ENCODE measurements around the gene SLC2A13.

GRCh38 chr12:40137252-40137651, 31.4 kb upstream of the SLC2A13 start:
- TF ChIP-seq SMAD1 (IDR thresholded peaks at IDR 0.05; ENCODE audit: low read depth, partially characterized antibody) = no peak
- no peak for TF ChIP-seq FOS (IDR thresholded peaks at IDR 0.05; ENCODE audit: borderline replicate concordance, extremely low read depth, insufficient read length)
- TF ChIP-seq CTCF (IDR thresholded peaks at IDR 0.05 in 2 of 3, conservative IDR thresholded peaks at IDR 0.05 in 1 of 3; ENCODE audit: control insufficient read depth in 2 of 3, extremely low read depth in 1 of 3, insufficient read depth in 1 of 3, low read depth in 3 of 3, low read length in 3 of 3) = no peak
- TF ChIP-seq POLR2AphosphoS5 (IDR thresholded peaks at IDR 0.05; ENCODE audit: low read length) = no peak

Measured in GM12878 (cell line).